HepG2 (cell line): ENCODE data around the gene CDH13.

Source experiments
- EZH2 ChIP-seq: conservative IDR thresholded peaks from 2 replicates; pipeline ENCODE4 v1.6.1; 2012; ENCODE audit warnings: mild to moderate bottlenecking, low read depth, low read length, moderate library complexity
- MED1 ChIP-seq: sonication (generic); formaldehyde crosslinking; IDR thresholded peaks from 2 replicates; pipeline ENCODE4 v1.4.0; 2020; ENCODE audit warnings: missing genetic modification reagents
- POLR2A ChIP-seq, 2 experiments: IDR thresholded peaks; 2 replicates each; pipeline ENCODE4 v1.6.1; 2011; ENCODE audit warnings: low read depth in 2 of 2, low read length in 2 of 2, mild to moderate bottlenecking in 1 of 2, moderate library complexity in 1 of 2; ENCODE audit not compliant: insufficient read depth in 1 of 2
- POLR2AphosphoS5 ChIP-seq: IDR thresholded peaks from 2 replicates; pipeline ENCODE4 v1.6.1; 2012; ENCODE audit warnings: low read depth, low read length
- RAD21 ChIP-seq: fragments of 450-650 bp; formaldehyde crosslinking; IDR thresholded peaks from 2 replicates; pipeline ENCODE4 v1.5.0; 2020; ENCODE audit warnings: mild to moderate bottlenecking
- RBFOX2 ChIP-seq: fragments of 200-400 bp; formaldehyde crosslinking; IDR thresholded peaks from 2 replicates; pipeline ENCODE4 v1.6.1; 2017; ENCODE audit warnings: low read depth, mild to moderate bottlenecking, low read length
- ZBTB49 ChIP-seq: sonication (generic); formaldehyde crosslinking; IDR thresholded peaks from 2 replicates; pipeline ENCODE4 v1.4.0; 2020; ENCODE audit warnings: missing genetic modification reagents, borderline replicate concordance
- ZNF282 ChIP-seq: fragments of 450-650 bp; IDR thresholded peaks from 2 replicates; pipeline ENCODE4 v1.6.1; 2018; ENCODE audit not compliant: partially characterized antibody
- ZNF431 ChIP-seq: sonication (generic); formaldehyde crosslinking; IDR thresholded peaks from 2 replicates; pipeline ENCODE4 v1.9.0; 2022; ENCODE audit warnings: missing genetic modification reagents, low read depth, mild to moderate bottlenecking, borderline replicate concordance
- ZNF580 ChIP-seq: IDR thresholded peaks from 2 replicates; pipeline ENCODE4 v1.6.1; 2016; ENCODE audit warnings: low read depth, borderline replicate concordance
- ZNF75D ChIP-seq: sonication (generic); formaldehyde crosslinking; IDR thresholded peaks from 2 replicates; pipeline ENCODE4 v1.8.1; 2023; ENCODE audit warnings: missing genetic modification reagents, mild to moderate bottlenecking, borderline replicate concordance
- ZNF839 ChIP-seq: sonication (generic); formaldehyde crosslinking; IDR thresholded peaks from 2 replicates; pipeline ENCODE4 v1.4.0; 2020; ENCODE audit warnings: missing genetic modification reagents, mild to moderate bottlenecking, borderline replicate concordance

GRCh38 chr16:82881516-82881915, 254.7 kb downstream of the CDH13 start:
- TF ChIP-seq POLR2A (IDR thresholded peaks at IDR 0.05; ENCODE audit: insufficient read depth in 1 of 2, low read depth in 2 of 2, low read length in 2 of 2), result no peak
- no peak for TF ChIP-seq MED1 (CRISPR knock-in tag)
- TF ChIP-seq ZNF282, result no peak
- TF ChIP-seq EZH2, result no peak
- TF ChIP-seq ZNF839 (CRISPR knock-in tag), result no peak
- no peak for TF ChIP-seq RBFOX2
- TF ChIP-seq POLR2AphosphoS5, result no peak
- no peak for TF ChIP-seq ZNF580 (CRISPR knock-in tag)
- TF ChIP-seq ZBTB49 (CRISPR knock-in tag), result no peak
- TF ChIP-seq RAD21 (CRISPR knock-in tag), result no peak
- TF ChIP-seq ZNF431, result no peak
- no peak for TF ChIP-seq ZNF75D (CRISPR knock-in tag)
